Measurements from ENCODE around the gene NSF.

Gene NSF

DNA sequence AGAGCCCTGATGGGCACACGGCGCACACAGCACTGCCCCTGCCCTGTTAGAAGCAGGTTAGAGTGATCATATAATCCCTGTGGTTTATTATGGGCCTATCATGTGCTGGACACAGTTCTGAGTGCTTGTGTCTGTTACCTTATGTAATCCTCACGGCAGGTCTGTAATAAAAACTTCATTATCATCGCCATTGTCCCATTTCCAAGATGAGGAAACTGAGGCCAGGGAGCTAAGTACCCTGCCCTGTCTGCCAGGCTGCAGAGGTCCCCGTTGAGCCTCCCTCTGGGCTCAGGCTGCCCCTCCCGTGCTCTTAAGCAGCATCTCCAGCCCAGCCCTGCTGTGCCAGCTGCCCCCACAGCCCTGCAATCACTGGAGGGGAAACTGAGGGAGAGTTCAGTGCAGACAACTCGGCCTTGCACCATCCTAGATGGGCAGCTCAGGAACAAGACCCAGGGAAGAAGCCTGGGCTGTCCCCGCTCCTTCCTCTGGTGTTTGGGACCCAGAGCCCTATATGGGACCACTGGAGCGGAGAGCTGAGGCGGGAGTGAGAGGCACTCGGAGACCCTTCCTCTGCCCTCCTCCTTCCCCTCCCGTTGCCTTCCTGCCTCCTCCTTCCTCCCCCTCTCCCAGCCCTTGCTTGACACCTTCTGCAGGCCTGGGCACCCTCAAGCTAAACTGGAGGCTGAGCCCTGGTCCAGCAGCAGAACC is 186.0 kb downstream of the NSF start:
- no peak for DNase-seq (ENCODE audit: extremely low read depth, insufficient read length)
- no peak overlapping the region for H3K4me3 ChIP-seq (replicated peaks; ENCODE audit: low read depth, low read length)
- H3K36me3 ChIP-seq (ENCODE audit: control insufficient read depth, insufficient read depth, low read length): no peaks in the 10 kb centered on the region
- H3K27me3 ChIP-seq (replicated peaks; ENCODE audit: control insufficient read depth, insufficient read depth, low read length): no peaks in the 10 kb centered on the region; the same call in 1 of the 2 replicates
- no peak for TF ChIP-seq CTCF (IDR thresholded peaks at IDR 0.05; ENCODE audit: insufficient read depth, low read length, poor library complexity, severe bottlenecking)

GRCh38 chr17:46777943-46778915 is 187.8 kb downstream of the NSF start:
- Histone ChIP-seq H3K27me3 (replicated peaks; ENCODE audit: control insufficient read depth, insufficient read depth, low read length) (no peaks in the 10 kb centered on the region), H3K4me3 (replicated peaks; ENCODE audit: low read depth, low read length) (no peak overlapping the region), H3K36me3 (ENCODE audit: control insufficient read depth, insufficient read depth, low read length) (no peaks in the 10 kb centered on the region)
- DNase-seq (ENCODE audit: extremely low read depth, insufficient read length): no peak
- no peak for TF ChIP-seq CTCF (IDR thresholded peaks at IDR 0.05; ENCODE audit: insufficient read depth, low read length, poor library complexity, severe bottlenecking)

DNA sequence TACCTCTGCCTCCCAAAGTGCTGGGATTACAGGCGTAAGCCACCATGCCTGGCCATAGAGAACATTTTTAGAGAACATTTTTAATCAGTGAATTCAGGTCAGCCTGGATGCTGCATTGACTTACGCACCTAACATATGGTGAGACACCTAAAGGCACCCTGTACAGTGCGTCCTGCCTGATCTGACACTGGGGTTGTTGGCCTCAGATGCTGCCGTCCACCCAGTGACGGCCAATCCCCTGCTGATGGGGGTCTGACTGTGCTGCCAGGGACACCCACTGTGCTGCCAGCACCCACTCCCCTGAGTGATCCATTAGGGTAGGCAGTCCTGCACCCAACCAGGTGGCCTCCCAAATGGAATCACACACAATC is 189.5 kb downstream of the NSF start:
- no peak for DNase-seq (ENCODE audit: extremely low read depth, insufficient read length)
- TF ChIP-seq CTCF (IDR thresholded peaks at IDR 0.05; ENCODE audit: insufficient read depth, low read length, poor library complexity, severe bottlenecking): no peak
- H3K4me3 ChIP-seq (replicated peaks; ENCODE audit: low read depth, low read length): no peak overlapping the region

GRCh38 chr17:46782250-46782953 is 191.9 kb downstream of the NSF start:
- H3K27me3 ChIP-seq (replicated peaks; ENCODE audit: control insufficient read depth, insufficient read depth, low read length): no peaks in the 10 kb centered on the region
- no peaks in the 10 kb centered on the region for H3K36me3 ChIP-seq (ENCODE audit: control insufficient read depth, insufficient read depth, low read length)
- DNase-seq (ENCODE audit: extremely low read depth, insufficient read length): no peak
- TF ChIP-seq CTCF (IDR thresholded peaks at IDR 0.05; ENCODE audit: insufficient read depth, low read length, poor library complexity, severe bottlenecking): peak; percentile 59
- H3K4me3 ChIP-seq (replicated peaks; ENCODE audit: low read depth, low read length): no peak overlapping the region

More for the DNA sequence above, 189.5 kb downstream of the NSF start:
- no peaks in the 10 kb centered on the region for H3K27me3 ChIP-seq (replicated peaks; ENCODE audit: control insufficient read depth, insufficient read depth, low read length)
- no peaks in the 10 kb centered on the region for H3K36me3 ChIP-seq (ENCODE audit: control insufficient read depth, insufficient read depth, low read length)

GRCh38 chr17:46783031-46783593 is 192.6 kb downstream of the NSF start:
- DNase-seq (ENCODE audit: extremely low read depth, insufficient read length): no peak
- no peak for TF ChIP-seq CTCF (IDR thresholded peaks at IDR 0.05; ENCODE audit: insufficient read depth, low read length, poor library complexity, severe bottlenecking)

More at GRCh38 chr17:46783031-46783593, 192.6 kb downstream of the NSF start:
- H3K36me3 ChIP-seq (ENCODE audit: control insufficient read depth, insufficient read depth, low read length): no peaks in the 10 kb centered on the region
- no peak overlapping the region for H3K4me3 ChIP-seq (replicated peaks; ENCODE audit: low read depth, low read length)
- H3K27me3 ChIP-seq (replicated peaks; ENCODE audit: control insufficient read depth, insufficient read depth, low read length): no peaks in the 10 kb centered on the region
